WERI-Rb-1 (cell line): ENCODE results near the gene FAM193A.
"Not testable (repeated sequence)": the region's sequence is repeated elsewhere in the genome, so short reads cannot be mapped to it uniquely, and the experiment has no call there.

ENCODE experiments used
- DNase-seq: peaks from one replicate; pipeline ENCODE4 v3.0.0-alpha.2; 2020
- H3K27ac ChIP-seq: fragments of 250-450 bp; sonication (Bioruptor Pico); 2 replicates; pipeline ENCODE4 v1.5.1; 2020; ENCODE audit warnings: mild to moderate bottlenecking, moderate library complexity
- H3K27me3 ChIP-seq: fragments of 250-450 bp; sonication (Bioruptor Pico); 2 replicates; pipeline ENCODE4 v1.5.1; 2021; ENCODE audit warnings: mild to moderate bottlenecking, low read depth, moderate library complexity; ENCODE audit not compliant: insufficient read depth, severe bottlenecking
- H3K36me3 ChIP-seq: fragments of 250-450 bp; sonication (Bioruptor Pico); 2 replicates; pipeline ENCODE4 v1.5.1; 2020; ENCODE audit warnings: mild to moderate bottlenecking, moderate library complexity
- H3K4me3 ChIP-seq: 2 replicates; pipeline ENCODE4 v1.5.1; 2011; ENCODE audit warnings: low read depth, mild to moderate bottlenecking, control low read depth, low read length
- H3K9me3 ChIP-seq: fragments of 250-450 bp; sonication (Bioruptor Pico); 2 replicates; pipeline ENCODE4 v1.5.1; 2021; ENCODE audit warnings: mild to moderate bottlenecking, moderate library complexity; ENCODE audit not compliant: severe bottlenecking
- TF ChIP-seq, protein P1 (sequence below): IDR thresholded peaks from 2 replicates; pipeline ENCODE4 v1.5.1; 2011; ENCODE audit warnings: low read depth, mild to moderate bottlenecking, control low read depth, inconsistent platforms, low read length

FAM193A gene

DNA sequence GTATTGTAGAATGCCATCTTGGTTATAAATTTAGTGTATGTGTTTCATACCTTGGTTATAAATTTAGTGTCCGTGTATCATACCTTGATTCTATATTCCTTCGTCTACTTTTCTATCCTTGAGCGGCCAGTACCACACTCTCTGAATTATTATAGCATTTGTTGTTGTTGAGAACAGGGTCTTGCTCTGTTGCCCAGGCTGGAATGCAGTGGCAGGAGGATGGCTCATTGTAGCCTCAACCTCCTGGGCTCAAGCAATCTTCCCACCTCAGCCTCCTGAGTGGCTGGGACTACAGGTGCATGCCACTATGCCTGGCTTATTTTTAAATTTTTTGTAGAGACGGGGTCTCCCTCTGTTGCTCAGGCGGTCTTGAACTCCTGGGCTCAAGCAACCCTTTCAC, 50.1 kb downstream of the FAM193A start:
- Histone ChIP-seq H3K36me3 (no peaks in the 10 kb centered on the region; the same call in 1 of the 2 replicates), H3K9me3 (no peaks in the 10 kb centered on the region), H3K27me3 (no peaks in the 10 kb centered on the region), H3K27ac (no peak overlapping the region), H3K4me3 (no peak overlapping the region)
- TF ChIP-seq, protein P1, sequence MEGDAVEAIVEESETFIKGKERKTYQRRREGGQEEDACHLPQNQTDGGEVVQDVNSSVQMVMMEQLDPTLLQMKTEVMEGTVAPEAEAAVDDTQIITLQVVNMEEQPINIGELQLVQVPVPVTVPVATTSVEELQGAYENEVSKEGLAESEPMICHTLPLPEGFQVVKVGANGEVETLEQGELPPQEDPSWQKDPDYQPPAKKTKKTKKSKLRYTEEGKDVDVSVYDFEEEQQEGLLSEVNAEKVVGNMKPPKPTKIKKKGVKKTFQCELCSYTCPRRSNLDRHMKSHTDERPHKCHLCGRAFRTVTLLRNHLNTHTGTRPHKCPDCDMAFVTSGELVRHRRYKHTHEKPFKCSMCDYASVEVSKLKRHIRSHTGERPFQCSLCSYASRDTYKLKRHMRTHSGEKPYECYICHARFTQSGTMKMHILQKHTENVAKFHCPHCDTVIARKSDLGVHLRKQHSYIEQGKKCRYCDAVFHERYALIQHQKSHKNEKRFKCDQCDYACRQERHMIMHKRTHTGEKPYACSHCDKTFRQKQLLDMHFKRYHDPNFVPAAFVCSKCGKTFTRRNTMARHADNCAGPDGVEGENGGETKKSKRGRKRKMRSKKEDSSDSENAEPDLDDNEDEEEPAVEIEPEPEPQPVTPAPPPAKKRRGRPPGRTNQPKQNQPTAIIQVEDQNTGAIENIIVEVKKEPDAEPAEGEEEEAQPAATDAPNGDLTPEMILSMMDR, result no peak
- DNase-seq, result no peak

DNA sequence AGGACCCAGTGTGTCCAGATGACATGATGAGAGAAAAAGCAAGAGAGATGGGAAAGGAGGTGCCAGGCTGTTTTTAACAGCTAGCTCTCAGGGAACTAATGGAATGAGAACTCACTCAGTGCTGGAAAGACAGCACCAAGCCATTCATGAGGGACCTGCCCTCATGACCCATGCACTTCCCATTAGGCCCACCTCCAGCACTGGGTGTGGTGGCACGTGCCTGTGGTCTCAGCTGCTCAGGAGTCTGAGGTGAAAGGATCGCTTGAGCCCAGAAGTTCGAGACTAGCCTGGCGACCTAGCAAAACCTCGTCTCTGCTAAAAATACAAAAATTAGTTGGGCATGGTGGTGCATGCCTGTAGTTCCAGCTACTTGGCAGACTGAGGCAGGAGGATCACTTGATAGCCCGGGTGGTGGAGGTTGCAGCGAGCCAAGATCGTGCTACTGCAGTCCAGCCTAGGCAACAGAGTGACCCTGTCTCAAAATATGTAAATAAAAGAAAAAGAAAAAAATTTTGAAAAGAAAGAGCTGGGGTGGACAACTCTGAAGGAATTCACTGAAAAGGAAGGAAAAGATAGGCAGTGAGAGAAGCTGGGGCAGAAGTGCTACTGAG, 50.9 kb downstream of the FAM193A start:
- no peaks in the 10 kb centered on the region; the same call in 1 of the 2 replicates for H3K36me3 ChIP-seq
- DNase-seq, result no peak
- no peaks in the 10 kb centered on the region for H3K27me3 ChIP-seq
- no peak overlapping the region for H3K27ac ChIP-seq
- TF ChIP-seq, protein P1, result no peak
- H3K9me3 ChIP-seq, result no peaks in the 10 kb centered on the region
- H3K4me3 ChIP-seq, result no peak overlapping the region

DNA sequence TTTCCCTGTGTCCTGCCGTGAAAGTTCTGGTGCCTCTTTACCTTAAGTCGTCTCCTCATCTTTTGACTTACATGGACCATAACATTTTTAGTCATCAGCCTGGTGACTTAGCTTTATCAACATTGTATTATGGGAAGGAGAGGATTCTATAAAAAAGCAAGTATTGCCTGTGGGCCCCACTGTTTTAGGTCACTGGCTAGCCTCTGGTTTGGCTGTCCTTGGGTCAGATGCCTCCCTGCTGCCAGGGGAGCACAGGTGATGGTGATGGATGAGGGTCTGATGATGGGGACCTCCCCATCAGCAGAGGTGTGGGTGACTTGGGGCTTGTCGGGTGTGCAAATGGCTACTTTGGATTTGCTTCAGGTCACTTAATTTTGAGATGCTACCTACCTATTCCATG, 51.8 kb downstream of the FAM193A start:
- TF ChIP-seq, protein P1, result no peak
- H3K9me3 ChIP-seq, result no peaks in the 10 kb centered on the region
- no peak overlapping the region for H3K27ac ChIP-seq
- no peaks in the 10 kb centered on the region; the same call in 1 of the 2 replicates for H3K36me3 ChIP-seq
- no peak overlapping the region for H3K4me3 ChIP-seq
- H3K27me3 ChIP-seq, result no peaks in the 10 kb centered on the region
- no peak for DNase-seq

DNA sequence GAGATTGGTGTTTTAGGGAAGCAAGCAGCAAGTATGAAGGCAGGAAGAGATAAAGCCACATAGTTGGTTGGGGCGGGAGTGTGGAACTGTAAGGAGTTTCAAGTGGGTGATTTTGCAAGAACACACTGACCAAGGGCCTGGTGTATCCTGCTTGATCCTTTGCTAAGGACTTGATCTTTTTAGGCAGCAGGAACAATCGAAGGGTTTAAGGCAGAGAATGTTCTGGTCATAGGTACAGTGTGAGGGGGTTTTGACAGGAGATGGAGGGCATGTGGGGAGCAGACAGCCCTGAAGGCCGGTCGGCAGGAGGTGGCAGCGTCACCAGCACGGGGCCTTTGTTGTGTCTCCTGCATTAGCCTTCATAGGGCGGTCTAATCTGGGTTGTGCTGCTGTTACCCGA, 54.7 kb downstream of the FAM193A start:
- H3K27ac ChIP-seq, result no peak overlapping the region
- H3K36me3 ChIP-seq, result peaks cover 3% of the 10 kb centered on the region
- H3K9me3 ChIP-seq, result no peaks in the 10 kb centered on the region
- TF ChIP-seq, protein P1, result no peak
- H3K27me3 ChIP-seq, result no peaks in the 10 kb centered on the region
- no peak overlapping the region for H3K4me3 ChIP-seq
- peak; percentile 30 for DNase-seq

DNA sequence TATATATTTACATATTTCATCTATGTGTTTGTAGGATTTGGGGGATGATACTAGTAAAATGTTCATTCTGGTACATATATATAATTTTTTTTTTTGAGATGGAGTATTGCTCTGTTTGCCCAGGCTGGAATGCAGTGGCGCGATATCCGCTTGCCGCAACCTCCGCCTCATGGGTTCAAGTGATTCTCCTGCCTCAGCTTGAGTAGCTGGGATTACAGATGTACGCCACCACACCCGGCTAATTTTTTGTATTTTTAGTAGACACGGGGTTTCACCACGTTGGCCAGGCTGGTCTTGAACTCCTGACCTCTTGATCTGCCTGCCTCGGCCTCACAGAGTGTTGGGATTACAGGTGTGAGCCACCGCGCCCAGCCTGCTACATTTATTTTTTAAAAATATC, 55.6 kb downstream of the FAM193A start:
- not testable (repeated sequence) for DNase-seq, H3K9me3 ChIP-seq, H3K4me3 ChIP-seq, H3K27me3 ChIP-seq, H3K27ac ChIP-seq
- peaks cover 11% of the 10 kb centered on the region for H3K36me3 ChIP-seq

DNA sequence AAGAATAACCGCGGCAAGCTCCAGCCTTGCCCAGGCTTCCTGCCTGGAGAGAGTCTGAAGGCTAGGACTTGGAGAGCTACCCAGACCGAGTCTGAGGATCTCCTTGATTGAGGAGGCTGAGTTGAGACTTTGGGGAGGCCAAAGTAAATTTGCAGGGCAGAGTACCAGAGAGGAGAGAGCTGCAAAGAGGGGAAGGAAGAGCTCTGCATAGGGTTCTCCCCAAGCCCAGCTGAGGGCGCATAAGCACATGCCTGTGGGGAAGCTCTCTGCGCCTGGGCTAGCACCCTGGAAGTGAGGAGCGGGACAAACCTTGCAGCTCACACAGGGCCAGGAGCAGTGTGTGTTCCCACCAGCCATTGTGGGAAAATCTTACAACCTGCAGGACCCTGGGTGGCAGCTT, 56.1 kb downstream of the FAM193A start:
- Histone ChIP-seq H3K27me3 (no peaks in the 10 kb centered on the region), H3K4me3 (no peak overlapping the region), H3K36me3 (peaks cover 16% of the 10 kb centered on the region), H3K27ac (no peak overlapping the region), H3K9me3 (no peaks in the 10 kb centered on the region)
- DNase-seq, result no peak
- TF ChIP-seq, protein P1, result no peak
